ENCODE data around the gene DACH1.

DACH1 gene

DNA sequence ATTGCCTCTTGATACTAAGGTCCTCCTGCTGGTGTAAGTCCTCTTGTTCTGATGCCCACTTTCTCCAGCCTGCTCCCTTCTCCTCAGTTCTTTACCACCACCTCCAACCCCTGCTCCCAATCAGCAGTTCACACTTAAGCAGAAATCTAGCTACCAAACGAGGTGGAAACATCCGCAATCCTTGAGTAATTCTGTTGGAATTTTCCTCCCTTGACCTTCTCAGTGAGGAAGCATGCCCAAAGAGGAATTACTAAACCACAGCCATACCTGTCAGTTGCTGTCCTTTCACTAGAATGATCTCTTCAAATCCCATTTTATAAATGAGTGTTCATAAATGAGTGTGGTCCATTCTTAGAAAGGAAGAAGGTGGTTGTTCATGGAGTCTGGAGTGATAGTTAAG, 289.9 kb downstream of the DACH1 start:
- Histone ChIP-seq H3K23ac (ENCODE audit: low read length in 2 of 2) (no peak overlapping the region), H3K14ac (ENCODE audit: low read length in 2 of 2) (no peak overlapping the region), H3K4me2 (ENCODE audit: low read length, poor library complexity, severe bottlenecking) (no peak overlapping the region), H3K27ac (ENCODE audit: low read length, poor library complexity, severe bottlenecking) (no peak overlapping the region), H3K79me1 (replicated peaks; ENCODE audit: low read length, poor library complexity, severe bottlenecking) (no peaks in the 10 kb centered on the region), H3K4me3 (ENCODE audit: insufficient read depth in 1 of 2, low read depth in 1 of 2, low read length in 2 of 2) (no peak overlapping the region), H3K4me1 (ENCODE audit: control insufficient read depth, insufficient read depth, low read depth, low read length) (no peaks in the 10 kb centered on the region), H3K9me3 (ENCODE audit: control insufficient read depth, low read length) (no peaks in the 10 kb centered on the region), H3K36me3 (ENCODE audit: control insufficient read depth in 1 of 2, insufficient read depth in 2 of 2, low read depth in 1 of 2, low read length in 2 of 2) (no peaks in the 10 kb centered on the region), H4K8ac (ENCODE audit: low read length) (peak overlapping the region; percentile 35), H2BK5ac (ENCODE audit: low read depth, low read length, poor library complexity, severe bottlenecking) (no peak overlapping the region), H4K91ac (ENCODE audit: low read length) (no peak overlapping the region), H2BK15ac (ENCODE audit: low read depth, poor library complexity, severe bottlenecking) (no peak overlapping the region), H2AFZ (ENCODE audit: low read depth, low read length) (peak overlapping the region; percentile 5), H3K27me3 (ENCODE audit: control insufficient read depth in 1 of 2, insufficient read depth in 1 of 2, low read length in 2 of 2) (no peaks in the 10 kb centered on the region), H2BK120ac (ENCODE audit: low read depth, low read length) (no peak overlapping the region), H3K9ac (ENCODE audit: low read length) (no peak overlapping the region), H2AK5ac (ENCODE audit: low read length, severe bottlenecking) (no peak overlapping the region), H3K18ac (ENCODE audit: low read depth in 1 of 2, low read length in 2 of 2) (peak overlapping the region; percentile 28 to 42), H3K4ac (ENCODE audit: low read depth in 1 of 2, low read length in 2 of 2) (no peak overlapping the region), H2BK12ac (ENCODE audit: low read length in 2 of 2) (no peak overlapping the region)
- WGBS, result 28% methylated on average over 2 of the region's 2 CpGs
- peak; percentile 38 for DNase-seq

DNA sequence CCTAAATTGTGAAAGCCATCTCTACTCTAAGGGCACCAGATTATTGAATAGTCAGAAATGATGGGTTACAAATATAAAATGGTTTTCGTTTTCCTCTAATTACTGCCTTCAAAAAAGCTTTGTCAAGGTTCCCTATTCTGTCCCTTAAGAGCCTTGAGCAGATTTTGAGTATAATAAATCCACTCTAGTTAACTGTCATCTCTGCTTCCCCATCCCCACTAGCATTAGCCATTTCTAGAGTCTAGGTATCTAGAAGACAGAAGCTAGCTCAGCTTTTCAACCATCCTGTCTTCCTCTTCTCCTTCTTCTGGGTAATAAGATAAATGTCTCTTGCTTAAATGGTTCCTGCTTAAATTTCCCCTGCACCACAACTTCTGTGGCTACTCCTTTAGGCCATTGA, 290.4 kb downstream of the DACH1 start:
- Histone ChIP-seq H3K36me3 (ENCODE audit: control insufficient read depth in 1 of 2, insufficient read depth in 2 of 2, low read depth in 1 of 2, low read length in 2 of 2) (no peaks in the 10 kb centered on the region), H4K91ac (ENCODE audit: low read length) (no peak overlapping the region), H4K8ac (ENCODE audit: low read length) (no peak overlapping the region), H2BK120ac (ENCODE audit: low read depth, low read length) (no peak overlapping the region), H3K4me3 (ENCODE audit: insufficient read depth in 1 of 2, low read depth in 1 of 2, low read length in 2 of 2) (no peak overlapping the region), H2BK12ac (ENCODE audit: low read length in 2 of 2) (no peak overlapping the region), H3K14ac (ENCODE audit: low read length in 2 of 2) (no peak overlapping the region), H3K9me3 (ENCODE audit: control insufficient read depth, low read length) (no peaks in the 10 kb centered on the region), H3K4me1 (ENCODE audit: control insufficient read depth, insufficient read depth, low read depth, low read length) (no peaks in the 10 kb centered on the region), H2AFZ (ENCODE audit: low read depth, low read length) (no peak overlapping the region), H2AK5ac (ENCODE audit: low read length, severe bottlenecking) (peak overlapping the region; percentile 79), H2BK15ac (ENCODE audit: low read depth, poor library complexity, severe bottlenecking) (no peak overlapping the region), H3K27me3 (ENCODE audit: control insufficient read depth in 1 of 2, insufficient read depth in 1 of 2, low read length in 2 of 2) (no peaks in the 10 kb centered on the region), H3K9ac (ENCODE audit: low read length) (no peak overlapping the region), H3K79me1 (replicated peaks; ENCODE audit: low read length, poor library complexity, severe bottlenecking) (no peaks in the 10 kb centered on the region), H2BK5ac (ENCODE audit: low read depth, low read length, poor library complexity, severe bottlenecking) (no peak overlapping the region), H3K4me2 (ENCODE audit: low read length, poor library complexity, severe bottlenecking) (no peak overlapping the region), H3K4ac (ENCODE audit: low read depth in 1 of 2, low read length in 2 of 2) (no peak overlapping the region), H3K23ac (ENCODE audit: low read length in 2 of 2) (no peak overlapping the region), H3K18ac (ENCODE audit: low read depth in 1 of 2, low read length in 2 of 2) (peak overlapping the region in 1 of 2 experiments; percentile 42), H3K27ac (ENCODE audit: low read length, poor library complexity, severe bottlenecking) (no peak overlapping the region)
- WGBS, result 100% methylated on average over 1 of the region's 1 CpG
- DNase-seq, result no peak

GRCh38 chr13:71546881-71547280, 320.1 kb downstream of the DACH1 start:
- no peaks in the 10 kb centered on the region for H3K27me3 ChIP-seq (ENCODE audit: control insufficient read depth in 1 of 2, insufficient read depth in 1 of 2, low read length in 2 of 2)
- H3K23ac ChIP-seq (ENCODE audit: low read length in 2 of 2), result no peak overlapping the region
- no peak overlapping the region for H2BK5ac ChIP-seq (ENCODE audit: low read depth, low read length, poor library complexity, severe bottlenecking)
- no peak overlapping the region for H2BK120ac ChIP-seq (ENCODE audit: low read depth, low read length)
- H3K4me1 ChIP-seq (ENCODE audit: control insufficient read depth, insufficient read depth, low read depth, low read length), result no peaks in the 10 kb centered on the region
- H3K36me3 ChIP-seq (ENCODE audit: control insufficient read depth in 1 of 2, insufficient read depth in 2 of 2, low read depth in 1 of 2, low read length in 2 of 2), result no peaks in the 10 kb centered on the region
- no peak overlapping the region for H3K9ac ChIP-seq (ENCODE audit: low read length)
- H2AFZ ChIP-seq (ENCODE audit: low read depth, low read length), result no peak overlapping the region
- DNase-seq, result no peak
- no peak overlapping the region for H3K18ac ChIP-seq (ENCODE audit: low read depth in 1 of 2, low read length in 2 of 2)
- no peak overlapping the region for H4K8ac ChIP-seq (ENCODE audit: low read length)
- H2BK15ac ChIP-seq (ENCODE audit: low read depth, poor library complexity, severe bottlenecking), result no peak overlapping the region
- no peak overlapping the region for H3K4me3 ChIP-seq (ENCODE audit: insufficient read depth in 1 of 2, low read depth in 1 of 2, low read length in 2 of 2)
- H3K27ac ChIP-seq (ENCODE audit: low read length, poor library complexity, severe bottlenecking), result no peak overlapping the region
- no peak overlapping the region for H4K91ac ChIP-seq (ENCODE audit: low read length)
- no peaks in the 10 kb centered on the region for H3K9me3 ChIP-seq (ENCODE audit: control insufficient read depth, low read length)
- 100% methylated on average over 2 of the region's 4 CpGs for WGBS
- no peak overlapping the region for H2BK12ac ChIP-seq (ENCODE audit: low read length in 2 of 2)
- no peaks in the 10 kb centered on the region for H3K79me1 ChIP-seq (replicated peaks; ENCODE audit: low read length, poor library complexity, severe bottlenecking)
- no peak overlapping the region for H2AK5ac ChIP-seq (ENCODE audit: low read length, severe bottlenecking)
- H3K14ac ChIP-seq (ENCODE audit: low read length in 2 of 2), result no peak overlapping the region
- H3K4ac ChIP-seq (ENCODE audit: low read depth in 1 of 2, low read length in 2 of 2), result no peak overlapping the region
- H3K4me2 ChIP-seq (ENCODE audit: low read length, poor library complexity, severe bottlenecking), result no peak overlapping the region

DNA sequence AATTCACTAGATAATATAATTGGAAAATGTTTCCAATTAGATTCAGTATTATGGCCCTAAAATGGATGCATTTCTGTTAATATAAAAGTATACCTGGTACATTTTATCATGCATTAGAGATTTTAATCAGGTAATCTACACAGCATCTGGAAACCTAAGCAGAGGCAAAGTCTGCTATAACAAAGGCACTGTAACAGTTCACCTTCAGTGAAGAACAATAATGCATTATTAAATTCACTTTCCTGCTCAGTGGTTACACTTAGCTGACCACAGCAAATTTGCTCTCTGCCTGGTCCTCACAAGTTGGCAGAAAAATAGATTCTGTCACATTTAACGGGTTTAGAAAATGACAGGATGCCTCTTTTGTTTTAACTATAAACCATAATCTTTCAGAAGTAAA, 326.9 kb downstream of the DACH1 start:
- H3K14ac ChIP-seq (ENCODE audit: low read length in 2 of 2), result no peak overlapping the region
- no peak overlapping the region for H3K9ac ChIP-seq (ENCODE audit: low read length)

More for the DNA sequence above, 326.9 kb downstream of the DACH1 start:
- no peaks in the 10 kb centered on the region for H3K9me3 ChIP-seq (ENCODE audit: control insufficient read depth, low read length)
- H2BK120ac ChIP-seq (ENCODE audit: low read depth, low read length), result no peak overlapping the region
- H3K4ac ChIP-seq (ENCODE audit: low read depth in 1 of 2, low read length in 2 of 2), result no peak overlapping the region
- H3K4me1 ChIP-seq (ENCODE audit: control insufficient read depth, insufficient read depth, low read depth, low read length), result no peaks in the 10 kb centered on the region
- H2AK5ac ChIP-seq (ENCODE audit: low read length, severe bottlenecking), result no peak overlapping the region
- no peaks in the 10 kb centered on the region for H3K36me3 ChIP-seq (ENCODE audit: control insufficient read depth in 1 of 2, insufficient read depth in 2 of 2, low read depth in 1 of 2, low read length in 2 of 2)
- no peaks in the 10 kb centered on the region for H3K79me1 ChIP-seq (replicated peaks; ENCODE audit: low read length, poor library complexity, severe bottlenecking)
- no peak overlapping the region for H3K4me2 ChIP-seq (ENCODE audit: low read length, poor library complexity, severe bottlenecking)
- H2BK5ac ChIP-seq (ENCODE audit: low read depth, low read length, poor library complexity, severe bottlenecking), result no peak overlapping the region
- no peak overlapping the region for H2AFZ ChIP-seq (ENCODE audit: low read depth, low read length)
- no peak overlapping the region for H3K27ac ChIP-seq (ENCODE audit: low read length, poor library complexity, severe bottlenecking)
- H2BK12ac ChIP-seq (ENCODE audit: low read length in 2 of 2), result no peak overlapping the region
- DNase-seq, result no peak
- H3K4me3 ChIP-seq (ENCODE audit: insufficient read depth in 1 of 2, low read depth in 1 of 2, low read length in 2 of 2), result no peak overlapping the region
- no peak overlapping the region for H2BK15ac ChIP-seq (ENCODE audit: low read depth, poor library complexity, severe bottlenecking)
- H3K18ac ChIP-seq (ENCODE audit: low read depth in 1 of 2, low read length in 2 of 2), result no peak overlapping the region
- H4K91ac ChIP-seq (ENCODE audit: low read length), result no peak overlapping the region
- H4K8ac ChIP-seq (ENCODE audit: low read length), result no peak overlapping the region
- no peaks in the 10 kb centered on the region for H3K27me3 ChIP-seq (ENCODE audit: control insufficient read depth in 1 of 2, insufficient read depth in 1 of 2, low read length in 2 of 2)
- H3K23ac ChIP-seq (ENCODE audit: low read length in 2 of 2), result no peak overlapping the region
- no CpG with 5 or more reads among the region's 1 CpG for WGBS

Measured in mesenchymal stem cell (in vitro differentiated cells and primary cell).